Measurements from ENCODE around the gene AGBL5.

Gene AGBL5

GRCh38 chr2:27050281-27050995 lies 1.0 kb upstream of the AGBL5 start:
- no peaks in the 10 kb centered on the region for H3K27me3 ChIP-seq (ENCODE audit: control insufficient read depth, insufficient read depth, low read length, poor library complexity, severe bottlenecking)
- H3K4me3 ChIP-seq (ENCODE audit: insufficient read depth, low read depth, low read length): peak overlapping the region; percentile 85
- H3K4me1 ChIP-seq (ENCODE audit: control insufficient read depth, insufficient read depth, low read length): no peaks in the 10 kb centered on the region
- H3K36me3 ChIP-seq (ENCODE audit: control insufficient read depth, insufficient read depth, low read length): peaks cover 20% of the 10 kb centered on the region
- H3K27ac ChIP-seq (ENCODE audit: insufficient read depth, low read depth, low read length, poor library complexity, severe bottlenecking): peak overlapping the region; percentile 90
- WGBS, 2 experiments: 0 to 1% methylated on average over 48 of the region's 48 CpGs
- H3K9me3 ChIP-seq (ENCODE audit: control insufficient read depth, low read length): no peaks in the 10 kb centered on the region

GRCh38 chr2:27051902-27052645 lies 606 bp downstream of the AGBL5 start:
- peaks cover 33% of the 10 kb centered on the region for H3K36me3 ChIP-seq (ENCODE audit: control insufficient read depth, insufficient read depth, low read length)
- 7 to 8% methylated on average over 24 of the region's 24 CpGs for WGBS, 2 experiments
- peak overlapping the region; percentile 85 for H3K4me3 ChIP-seq (ENCODE audit: insufficient read depth, low read depth, low read length)
- H3K27me3 ChIP-seq (ENCODE audit: control insufficient read depth, insufficient read depth, low read length, poor library complexity, severe bottlenecking): no peaks in the 10 kb centered on the region
- H3K4me1 ChIP-seq (ENCODE audit: control insufficient read depth, insufficient read depth, low read length): no peaks in the 10 kb centered on the region
- no peaks in the 10 kb centered on the region for H3K9me3 ChIP-seq (ENCODE audit: control insufficient read depth, low read length)
- H3K27ac ChIP-seq (ENCODE audit: insufficient read depth, low read depth, low read length, poor library complexity, severe bottlenecking): no peak overlapping the region

GRCh38 chr2:27053321-27053720 lies 1.9 kb downstream of the AGBL5 start:
- Histone ChIP-seq H3K4me1 (ENCODE audit: control insufficient read depth, insufficient read depth, low read length) (no peaks in the 10 kb centered on the region), H3K27me3 (ENCODE audit: control insufficient read depth, insufficient read depth, low read length, poor library complexity, severe bottlenecking) (no peaks in the 10 kb centered on the region), H3K4me3 (ENCODE audit: insufficient read depth, low read depth, low read length) (no peak overlapping the region), H3K36me3 (ENCODE audit: control insufficient read depth, insufficient read depth, low read length) (peaks cover 36% of the 10 kb centered on the region), H3K9me3 (ENCODE audit: control insufficient read depth, low read length) (no peaks in the 10 kb centered on the region), H3K27ac (ENCODE audit: insufficient read depth, low read depth, low read length, poor library complexity, severe bottlenecking) (no peak overlapping the region)
- 87 to 88% methylated on average over 11 of the region's 11 CpGs for WGBS, 2 experiments

- Histone ChIP-seq H3K27ac (ENCODE audit: insufficient read depth, low read depth, low read length, poor library complexity, severe bottlenecking) (no peak overlapping the region), H3K4me1 (ENCODE audit: control insufficient read depth, insufficient read depth, low read length) (no peaks in the 10 kb centered on the region), H3K36me3 (ENCODE audit: control insufficient read depth, insufficient read depth, low read length) (peaks cover 36% of the 10 kb centered on the region), H3K4me3 (ENCODE audit: insufficient read depth, low read depth, low read length) (no peak overlapping the region), H3K27me3 (ENCODE audit: control insufficient read depth, insufficient read depth, low read length, poor library complexity, severe bottlenecking) (no peaks in the 10 kb centered on the region), H3K9me3 (ENCODE audit: control insufficient read depth, low read length) (no peaks in the 10 kb centered on the region)
- WGBS, 2 experiments: 89 to 91% methylated on average over 8 of the region's 8 CpGs
Measured at GRCh38 chr2:27053776-27054175, 2.3 kb downstream of the AGBL5 start.

- no peaks in the 10 kb centered on the region for H3K9me3 ChIP-seq (ENCODE audit: control insufficient read depth, low read length)
- peaks cover 36% of the 10 kb centered on the region for H3K36me3 ChIP-seq (ENCODE audit: control insufficient read depth, insufficient read depth, low read length)
- H3K4me1 ChIP-seq (ENCODE audit: control insufficient read depth, insufficient read depth, low read length): no peaks in the 10 kb centered on the region
- H3K27ac ChIP-seq (ENCODE audit: insufficient read depth, low read depth, low read length, poor library complexity, severe bottlenecking): no peak overlapping the region
- no peak overlapping the region for H3K4me3 ChIP-seq (ENCODE audit: insufficient read depth, low read depth, low read length)
- no peaks in the 10 kb centered on the region for H3K27me3 ChIP-seq (ENCODE audit: control insufficient read depth, insufficient read depth, low read length, poor library complexity, severe bottlenecking)
- WGBS, 2 experiments: 94 to 99% methylated on average over 11 of the region's 11 CpGs
Measured at GRCh38 chr2:27054721-27055120, 3.3 kb downstream of the AGBL5 start.

- Histone ChIP-seq H3K36me3 (ENCODE audit: control insufficient read depth, insufficient read depth, low read length) (peaks cover 36% of the 10 kb centered on the region), H3K4me1 (ENCODE audit: control insufficient read depth, insufficient read depth, low read length) (no peaks in the 10 kb centered on the region), H3K27me3 (ENCODE audit: control insufficient read depth, insufficient read depth, low read length, poor library complexity, severe bottlenecking) (no peaks in the 10 kb centered on the region), H3K27ac (ENCODE audit: insufficient read depth, low read depth, low read length, poor library complexity, severe bottlenecking) (no peak overlapping the region), H3K4me3 (ENCODE audit: insufficient read depth, low read depth, low read length) (no peak overlapping the region), H3K9me3 (ENCODE audit: control insufficient read depth, low read length) (no peaks in the 10 kb centered on the region)
- WGBS, 2 experiments: 94 to 95% methylated on average over 6 of the region's 6 CpGs
Measured at GRCh38 chr2:27057184-27057583, 5.7 kb downstream of the AGBL5 start.

GRCh38 chr2:27058210-27058609 lies 6.7 kb downstream of the AGBL5 start:
- Histone ChIP-seq H3K36me3 (ENCODE audit: control insufficient read depth, insufficient read depth, low read length) (peaks cover 34% of the 10 kb centered on the region), H3K9me3 (ENCODE audit: control insufficient read depth, low read length) (no peaks in the 10 kb centered on the region), H3K4me3 (ENCODE audit: insufficient read depth, low read depth, low read length) (no peak overlapping the region), H3K4me1 (ENCODE audit: control insufficient read depth, insufficient read depth, low read length) (no peaks in the 10 kb centered on the region), H3K27me3 (ENCODE audit: control insufficient read depth, insufficient read depth, low read length, poor library complexity, severe bottlenecking) (no peaks in the 10 kb centered on the region), H3K27ac (ENCODE audit: insufficient read depth, low read depth, low read length, poor library complexity, severe bottlenecking) (no peak overlapping the region)
- 96% methylated on average over 10 of the region's 10 CpGs for WGBS, 2 experiments

- no peaks in the 10 kb centered on the region for H3K27me3 ChIP-seq (ENCODE audit: control insufficient read depth, insufficient read depth, low read length, poor library complexity, severe bottlenecking)
- H3K36me3 ChIP-seq (ENCODE audit: control insufficient read depth, insufficient read depth, low read length): peaks cover 25% of the 10 kb centered on the region
- H3K4me1 ChIP-seq (ENCODE audit: control insufficient read depth, insufficient read depth, low read length): no peaks in the 10 kb centered on the region
- no peak overlapping the region for H3K4me3 ChIP-seq (ENCODE audit: insufficient read depth, low read depth, low read length)
- H3K27ac ChIP-seq (ENCODE audit: insufficient read depth, low read depth, low read length, poor library complexity, severe bottlenecking): no peak overlapping the region
- 95 to 97% methylated on average over 15 of the region's 15 CpGs for WGBS, 2 experiments
- no peaks in the 10 kb centered on the region for H3K9me3 ChIP-seq (ENCODE audit: control insufficient read depth, low read length)
Measured at GRCh38 chr2:27059141-27059820, 7.8 kb downstream of the AGBL5 start.

- Histone ChIP-seq H3K9me3 (ENCODE audit: control insufficient read depth, low read length) (no peaks in the 10 kb centered on the region), H3K27ac (ENCODE audit: insufficient read depth, low read depth, low read length, poor library complexity, severe bottlenecking) (no peak overlapping the region), H3K27me3 (ENCODE audit: control insufficient read depth, insufficient read depth, low read length, poor library complexity, severe bottlenecking) (no peaks in the 10 kb centered on the region), H3K4me1 (ENCODE audit: control insufficient read depth, insufficient read depth, low read length) (no peaks in the 10 kb centered on the region), H3K36me3 (ENCODE audit: control insufficient read depth, insufficient read depth, low read length) (peaks cover 17% of the 10 kb centered on the region), H3K4me3 (ENCODE audit: insufficient read depth, low read depth, low read length) (no peak overlapping the region)
- 93 to 97% methylated on average over 3 of the region's 3 CpGs for WGBS, 2 experiments
Measured at GRCh38 chr2:27060323-27060722, 8.9 kb downstream of the AGBL5 start.

GRCh38 chr2:27065128-27065527 lies 13.7 kb downstream of the AGBL5 start:
- H3K9me3 ChIP-seq (ENCODE audit: control insufficient read depth, low read length): no peaks in the 10 kb centered on the region
- peaks cover 3% of the 10 kb centered on the region for H3K4me1 ChIP-seq (ENCODE audit: control insufficient read depth, insufficient read depth, low read length)
- H3K36me3 ChIP-seq (ENCODE audit: control insufficient read depth, insufficient read depth, low read length): peaks cover 19% of the 10 kb centered on the region
- no peak overlapping the region for H3K4me3 ChIP-seq (ENCODE audit: insufficient read depth, low read depth, low read length)
- no peak overlapping the region for H3K27ac ChIP-seq (ENCODE audit: insufficient read depth, low read depth, low read length, poor library complexity, severe bottlenecking)
- H3K27me3 ChIP-seq (ENCODE audit: control insufficient read depth, insufficient read depth, low read length, poor library complexity, severe bottlenecking): no peaks in the 10 kb centered on the region
- WGBS, 2 experiments: 90 to 95% methylated on average over 3 of the region's 3 CpGs

Data from ectodermal cell (in vitro differentiated cells).